ENCODE results near the gene ALOXE3.

Gene ALOXE3

GRCh38 chr17:8046929-8047768 is 71.2 kb downstream of the ALOXE3 start:
- no peak for DNase-seq

DNA sequence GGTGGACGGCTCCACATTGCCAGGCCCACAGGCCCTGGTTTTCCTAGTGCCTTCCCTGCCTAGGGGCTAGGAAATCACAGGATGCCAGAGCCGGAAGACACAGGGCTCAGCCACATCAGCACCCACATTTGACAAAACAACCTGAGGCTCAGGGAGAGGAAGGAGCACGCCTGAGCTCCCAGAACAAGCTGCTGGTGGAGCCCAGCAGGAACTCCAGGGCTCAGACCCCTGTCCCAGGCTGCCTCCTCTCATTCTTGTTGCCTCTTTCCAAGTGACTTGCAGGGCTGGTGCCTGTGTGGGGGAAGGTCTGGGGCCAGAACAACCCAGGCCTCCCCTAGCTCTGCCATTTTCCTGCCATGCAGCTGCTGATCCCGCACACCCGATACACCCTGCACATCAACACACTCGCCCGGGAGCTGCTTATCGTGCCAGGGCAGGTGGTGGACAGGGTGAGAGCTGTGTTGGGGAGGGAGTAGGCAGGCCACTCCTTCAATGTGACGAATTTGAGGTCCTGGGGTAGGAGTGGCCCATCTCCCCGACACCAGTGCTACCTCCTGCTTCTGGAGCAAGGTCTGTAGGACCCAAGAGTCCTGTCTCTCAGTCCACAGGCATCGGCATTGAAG is 71.9 kb downstream of the ALOXE3 start:
- no peak for DNase-seq

Measured in NCI-H1417 (cell line).